HG03521 (cell line): ENCODE data around the gene IL10RB.
"Not testable (repeated sequence)": the region's sequence is repeated elsewhere in the genome, so short reads cannot be mapped to it uniquely, and the experiment has no call there.

Source experiments
- ATAC-seq: cut with Tn5 transposase; IDR thresholded peaks from one replicate; pipeline ENCODE4 v1.9.1; 2021; ENCODE audit warnings: mild to moderate bottlenecking, moderate library complexity; ENCODE audit not compliant: unreplicated experiment

Gene IL10RB

GRCh38 chr21:33240404-33240803 lies 25.8 kb upstream of the IL10RB start:
- no peak for ATAC-seq

GRCh38 chr21:33241846-33242245 lies 24.3 kb upstream of the IL10RB start:
- no peak for ATAC-seq

GRCh38 chr21:33242846-33243245 lies 23.3 kb upstream of the IL10RB start:
- not testable (repeated sequence) for ATAC-seq

- no peak for ATAC-seq
These were observed 21.9 kb upstream of the IL10RB start for GRCh38 chr21:33244082-33244778.

- no peak for ATAC-seq
These were observed 21.4 kb upstream of the IL10RB start for GRCh38 chr21:33244779-33245105.

DNA sequence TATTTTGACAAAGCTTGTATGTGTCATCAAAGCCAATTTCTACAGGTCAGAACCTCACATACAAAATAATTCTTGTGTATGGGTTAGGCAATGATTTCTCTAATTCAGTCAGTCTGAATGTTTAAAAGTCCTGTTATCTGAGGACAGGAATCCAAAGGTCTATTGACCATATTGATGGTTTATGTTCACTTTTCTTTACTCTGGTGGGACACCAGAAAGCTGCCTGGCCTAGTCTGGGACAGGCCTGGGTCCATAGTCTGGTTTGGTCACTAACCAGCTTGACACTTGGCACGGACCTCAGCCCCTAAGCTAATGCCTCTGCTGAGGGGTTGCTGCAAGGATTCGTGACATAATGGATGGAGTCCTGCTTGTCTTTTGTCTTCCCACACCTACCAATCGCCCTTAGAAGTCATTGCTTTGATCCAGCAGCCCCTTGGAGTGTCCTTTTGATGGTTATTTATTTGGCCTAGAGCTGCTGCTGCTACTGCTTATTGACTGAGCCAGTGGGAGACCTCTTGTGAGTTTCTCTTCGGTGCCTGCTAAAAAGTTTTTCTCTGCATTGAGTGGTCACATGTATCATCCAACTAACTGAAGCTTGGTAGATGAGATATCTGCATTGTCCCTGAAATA lies 20.8 kb upstream of the IL10RB start:
- no peak for ATAC-seq

DNA sequence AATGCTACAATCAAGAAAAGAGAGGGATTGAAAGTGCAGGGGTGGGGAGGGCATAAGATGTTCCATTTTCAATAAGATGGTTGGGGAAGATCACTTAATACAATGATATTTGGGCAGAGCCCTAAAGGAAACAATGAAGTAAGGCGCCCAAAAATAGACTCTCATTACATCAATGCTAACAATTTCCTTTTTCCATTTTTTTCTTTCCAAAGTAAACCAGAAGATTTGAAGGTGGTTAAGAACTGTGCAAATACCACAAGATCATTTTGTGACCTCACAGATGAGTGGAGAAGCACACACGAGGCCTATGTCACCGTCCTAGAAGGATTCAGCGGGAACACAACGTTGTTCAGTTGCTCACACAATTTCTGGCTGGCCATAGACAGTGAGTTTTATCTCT lies 19.7 kb upstream of the IL10RB start:
- no peak for ATAC-seq

- no peak for ATAC-seq
These were observed 19.2 kb upstream of the IL10RB start for GRCh38 chr21:33246963-33247362.

DNA sequence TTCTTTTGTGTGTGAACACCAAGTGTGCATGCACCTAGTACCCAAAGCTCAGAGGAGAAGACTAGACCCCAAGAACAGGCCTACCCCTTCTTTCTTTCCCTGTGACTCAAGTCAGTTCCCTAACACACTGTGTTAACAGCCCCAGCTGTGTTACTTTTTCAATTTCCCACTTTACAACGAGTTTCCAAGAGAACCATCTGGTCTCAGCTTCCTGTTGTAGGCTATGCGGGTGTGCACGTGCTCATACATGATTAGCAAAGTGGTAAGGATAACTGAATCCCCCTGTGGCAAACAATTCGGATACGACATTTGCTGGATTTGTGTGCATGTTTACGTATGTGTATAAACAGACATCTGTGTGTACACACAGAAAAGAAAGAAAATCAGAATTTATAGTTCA lies 18.6 kb upstream of the IL10RB start:
- no peak for ATAC-seq

- ATAC-seq: no peak
These were observed 16.7 kb upstream of the IL10RB start for GRCh38 chr21:33249331-33250002.

GRCh38 chr21:33251119-33251518 lies 15.0 kb upstream of the IL10RB start:
- no peak for ATAC-seq

DNA sequence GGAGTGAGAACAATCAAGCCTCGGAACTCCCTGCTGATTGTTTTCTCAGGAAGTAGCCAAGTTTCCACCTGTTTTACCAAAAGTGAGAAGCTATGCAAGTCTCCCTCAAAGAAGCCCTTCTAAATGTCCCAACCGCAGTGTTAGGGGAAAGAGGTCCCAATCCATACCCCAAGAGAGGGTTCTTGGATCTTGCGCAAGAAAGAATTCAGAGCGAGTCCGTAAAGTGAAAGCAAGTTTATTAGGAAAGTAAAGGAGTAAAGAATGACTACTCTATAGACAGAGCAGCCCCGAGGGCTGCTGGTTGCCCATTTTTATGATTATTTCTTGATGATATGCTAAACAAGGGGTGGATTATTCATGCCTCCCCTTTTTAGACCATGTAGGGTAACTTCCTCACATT lies 12.8 kb upstream of the IL10RB start:
- ATAC-seq: not testable (repeated sequence)

GRCh38 chr21:33254766-33255165 lies 11.4 kb upstream of the IL10RB start:
- ATAC-seq: no peak

GRCh38 chr21:33255404-33255803 lies 10.8 kb upstream of the IL10RB start:
- no peak for ATAC-seq

GRCh38 chr21:33256019-33256418 lies 10.1 kb upstream of the IL10RB start:
- ATAC-seq: no peak

- no peak for ATAC-seq
These were observed 8.9 kb upstream of the IL10RB start for GRCh38 chr21:33257094-33257803.

DNA sequence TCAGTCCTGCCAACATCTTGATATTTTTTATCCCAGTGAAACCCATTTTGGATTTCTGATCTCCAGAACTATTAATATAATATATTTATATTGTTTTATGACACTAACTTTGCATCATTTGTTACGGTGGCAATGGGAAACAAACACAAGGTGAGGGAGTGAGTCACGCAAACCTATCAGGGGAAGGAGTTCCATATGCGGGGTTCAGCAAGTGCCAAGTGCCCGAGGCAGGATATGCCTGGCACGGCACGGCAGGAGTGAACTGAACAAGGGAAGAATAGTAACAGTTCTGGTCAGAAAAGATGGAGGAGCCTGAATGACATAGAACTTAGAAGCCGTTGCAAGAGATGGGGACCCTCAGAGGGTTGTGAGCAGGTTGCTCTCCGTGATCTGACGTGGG lies 7.7 kb upstream of the IL10RB start:
- no peak for ATAC-seq

GRCh38 chr21:33259428-33259827 lies 6.7 kb upstream of the IL10RB start:
- no peak for ATAC-seq

DNA sequence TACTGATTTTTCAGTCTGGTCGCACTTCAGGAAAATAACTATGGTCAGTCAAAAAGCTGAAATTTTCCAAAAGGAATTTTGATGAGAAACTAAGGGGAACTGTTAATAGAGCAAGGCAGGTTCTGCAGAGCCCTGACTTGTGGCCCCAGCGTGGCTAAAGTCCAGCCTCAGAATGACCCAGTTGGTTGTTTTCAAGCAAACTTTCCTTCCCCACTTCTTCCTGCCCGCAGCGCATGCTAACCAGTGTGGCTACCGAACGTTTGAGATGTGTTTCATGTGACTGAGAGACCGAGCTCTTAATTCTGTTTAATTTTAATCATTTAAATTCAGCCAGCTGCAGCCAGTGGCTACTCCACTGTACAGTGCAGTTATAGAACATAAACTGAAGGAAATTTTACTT lies 6.2 kb upstream of the IL10RB start:
- ATAC-seq: no peak

DNA sequence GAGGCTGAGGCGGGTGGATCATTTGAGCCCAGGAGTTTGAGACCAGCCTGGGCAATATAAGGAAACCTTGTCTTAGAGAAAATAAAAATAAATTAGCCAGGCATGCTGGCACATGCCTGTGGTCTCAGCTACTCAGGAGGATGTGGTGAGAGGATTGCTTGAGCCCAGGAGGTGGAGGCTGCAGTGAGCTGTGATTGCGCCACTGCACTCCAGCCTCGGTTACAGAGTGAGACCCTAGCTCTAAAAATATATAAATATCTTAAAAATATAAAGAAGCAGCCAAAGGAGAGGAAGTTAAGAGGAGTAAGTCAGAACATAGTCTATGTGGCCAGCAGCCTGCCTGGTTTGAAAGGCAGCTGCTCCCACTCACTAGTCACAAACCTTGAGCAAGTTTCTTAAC lies 4.5 kb upstream of the IL10RB start:
- ATAC-seq: no peak

GRCh38 chr21:33262921-33263320 lies 3.2 kb upstream of the IL10RB start:
- ATAC-seq: no peak

GRCh38 chr21:33264561-33264960 lies 1.6 kb upstream of the IL10RB start:
- ATAC-seq: no peak
